Prostate gland (tissue), 2 donors: ENCODE results near the gene FAM222B. TPM values are rescaled to one million over a fixed set of nuclear protein-coding genes. Genes with fewer than 3 reads are reported as not detected.
"Not testable (repeated sequence)": the region's sequence is repeated elsewhere in the genome, so short reads cannot be mapped to it uniquely, and the experiment has no call there.

Experiments used
- DNase-seq: peaks from one replicate; pipeline ENCODE4 v3.0.0-alpha.2; 2019; ENCODE audit warnings: low spot score
- H3K27ac ChIP-seq, 2 donors: fragments of 200-600 bp; sonication (generic); 2 replicates each; pipeline ENCODE4 v1.5.1; 2017 to 2019
- H3K27me3 ChIP-seq: fragments of 200-600 bp; sonication (generic); replicated peaks from 2 replicates; pipeline ENCODE4 v1.5.1; 2019; ENCODE audit not compliant: insufficient read depth
- H3K36me3 ChIP-seq, 2 donors: fragments of 200-600 bp; sonication (generic); 1 replicate in 1 of 2; 2 replicates in 1 of 2; pipeline versions ENCODE4 v1.5.1 to v1.8.1; 2017 to 2019
- H3K4me1 ChIP-seq: fragments of 200-600 bp; sonication (generic); replicated peaks from 2 replicates; pipeline ENCODE4 v1.5.1; 2019
- H3K4me3 ChIP-seq, 2 donors: fragments of 200-600 bp; sonication (generic); 2 replicates each; pipeline ENCODE4 v1.5.1; 2017 to 2019
- H3K9me3 ChIP-seq: fragments of 200-600 bp; sonication (generic); 2 replicates; pipeline ENCODE4 v1.5.1; 2017
- POLR2A ChIP-seq: fragments of 450-650 bp; IDR thresholded peaks from one replicate; pipeline ENCODE4 v1.6.1; 2016; ENCODE audit warnings: antibody characterized with exemption, mild to moderate bottlenecking
- POLR2AphosphoS5 ChIP-seq: sonication (generic); formaldehyde crosslinking; IDR thresholded peaks from one replicate; pipeline ENCODE4 v1.6.1; 2017; ENCODE audit warnings: antibody characterized with exemption
- WGBS: methylation state at CpG from one replicate; pipeline ENCODE4 v1.1.5; 2018; 5-methylcytosine and 5-hydroxymethylcytosine counted together
- intact Hi-C: fragments of 100-400 bp; cut with DNase I; formaldehyde crosslinking; loops from one replicate; pipeline ENCODE4 v1.14.2; 2022
- total RNA-seq, 2 donors: library from RNA; depleted of rRNA; stranded (reverse); fragments of >200 nt; gene quantifications; one replicate each; pipeline ENCODE4 v1.1.0, GENCODE V29; 2016
- TF ChIP-seq, protein P1 (sequence below), 4 experiments: fragments of 200-600 bp in 2 of 4; fragments of 450-650 bp in 2 of 4; sonication (generic) in 2 of 4; IDR thresholded peaks; 1 replicate in 3 of 4; 2 replicates in 1 of 4; pipeline ENCODE4 v1.5.1; 2016 to 2019; ENCODE audit warnings: antibody characterized with exemption in 4 of 4, mild to moderate bottlenecking in 2 of 4, moderate library complexity in 2 of 4

Gene FAM222B
- total RNA-seq, 2 donors from 2014 or later: 14.9 to 48.9 TPM

DNA sequence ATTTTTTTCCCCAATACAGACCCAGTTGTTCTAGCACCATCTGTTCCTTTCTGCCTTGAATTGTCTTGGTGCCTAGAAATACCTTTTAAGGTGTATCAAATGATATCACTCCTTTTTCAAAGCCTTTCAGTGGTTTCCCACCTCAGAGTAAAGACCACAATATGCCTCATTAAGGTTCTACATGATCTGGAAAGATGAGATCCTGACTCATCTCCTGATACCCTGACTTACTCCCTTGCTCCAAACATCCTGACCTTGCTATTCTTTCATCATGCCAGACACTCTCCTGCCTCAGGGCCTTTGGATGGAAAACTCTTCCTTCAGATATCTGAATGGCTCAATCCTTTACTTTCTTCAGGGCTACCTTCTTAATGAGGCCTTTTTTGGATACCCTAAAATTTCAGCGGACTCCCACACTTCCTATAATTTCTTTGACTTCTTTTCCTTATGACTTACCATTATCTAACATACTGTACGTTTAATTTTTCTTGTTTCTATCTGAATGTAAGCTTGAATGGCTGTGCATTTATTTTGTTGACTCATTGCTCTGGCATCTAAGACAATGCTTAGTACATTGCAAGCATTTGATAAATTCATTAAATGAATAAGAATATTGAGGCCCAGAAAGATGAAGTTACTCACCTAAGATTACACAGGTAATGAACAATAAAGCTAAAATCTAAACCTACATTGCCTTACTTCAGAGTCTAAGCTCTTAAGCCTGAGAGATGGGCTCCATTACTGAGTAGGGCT, 35.7 kb upstream of the FAM222B start:
- Histone ChIP-seq H3K4me3 (no peak overlapping the region), H3K4me1 (no peaks in the 10 kb centered on the region), H3K9me3 (no peaks in the 10 kb centered on the region), H3K27me3 (no peaks in the 10 kb centered on the region), H3K36me3 (peaks cover 23 to 37% of the 10 kb centered on the region in 2 donors), H3K27ac (no peak overlapping the region)
- no peak for DNase-seq
- TF ChIP-seq, protein P1, sequence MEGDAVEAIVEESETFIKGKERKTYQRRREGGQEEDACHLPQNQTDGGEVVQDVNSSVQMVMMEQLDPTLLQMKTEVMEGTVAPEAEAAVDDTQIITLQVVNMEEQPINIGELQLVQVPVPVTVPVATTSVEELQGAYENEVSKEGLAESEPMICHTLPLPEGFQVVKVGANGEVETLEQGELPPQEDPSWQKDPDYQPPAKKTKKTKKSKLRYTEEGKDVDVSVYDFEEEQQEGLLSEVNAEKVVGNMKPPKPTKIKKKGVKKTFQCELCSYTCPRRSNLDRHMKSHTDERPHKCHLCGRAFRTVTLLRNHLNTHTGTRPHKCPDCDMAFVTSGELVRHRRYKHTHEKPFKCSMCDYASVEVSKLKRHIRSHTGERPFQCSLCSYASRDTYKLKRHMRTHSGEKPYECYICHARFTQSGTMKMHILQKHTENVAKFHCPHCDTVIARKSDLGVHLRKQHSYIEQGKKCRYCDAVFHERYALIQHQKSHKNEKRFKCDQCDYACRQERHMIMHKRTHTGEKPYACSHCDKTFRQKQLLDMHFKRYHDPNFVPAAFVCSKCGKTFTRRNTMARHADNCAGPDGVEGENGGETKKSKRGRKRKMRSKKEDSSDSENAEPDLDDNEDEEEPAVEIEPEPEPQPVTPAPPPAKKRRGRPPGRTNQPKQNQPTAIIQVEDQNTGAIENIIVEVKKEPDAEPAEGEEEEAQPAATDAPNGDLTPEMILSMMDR (IDR thresholded peaks at IDR 0.05): no peak
- TF ChIP-seq POLR2AphosphoS5 (no peak), POLR2A (no peak)
- WGBS: 78% methylated on average over 2 of the region's 2 CpGs
- intact Hi-C loops: no loop called here

DNA sequence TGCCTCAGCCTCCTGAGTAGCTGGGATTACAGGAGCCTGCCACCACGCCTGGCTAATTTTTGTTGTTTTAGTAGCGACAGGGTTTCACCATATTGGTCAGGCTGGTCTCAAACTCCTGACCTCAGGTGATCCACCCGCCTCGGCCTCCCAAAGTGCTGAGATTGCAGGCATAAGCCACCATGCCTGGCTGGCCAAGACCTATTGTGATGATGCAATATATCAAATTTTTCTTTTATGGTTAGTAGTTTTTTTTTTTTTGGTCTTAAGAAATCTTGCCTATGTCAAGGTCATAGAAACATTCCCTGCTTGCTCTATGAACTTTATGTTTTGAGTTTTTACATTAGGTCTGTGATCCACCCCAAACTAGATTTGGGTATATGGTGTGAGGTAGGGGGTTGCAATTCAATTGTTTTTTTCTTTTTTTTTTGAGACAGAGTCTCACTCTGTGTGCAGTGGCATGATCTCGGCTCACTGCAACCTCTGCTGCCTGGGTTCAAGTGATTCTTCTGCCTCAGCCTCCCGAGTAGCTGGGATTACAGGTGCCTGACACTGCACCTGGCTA, 34.6 kb upstream of the FAM222B start:
- H3K27ac ChIP-seq, H3K27me3 ChIP-seq, H3K9me3 ChIP-seq, intact Hi-C loops, H3K4me3 ChIP-seq, H3K4me1 ChIP-seq, DNase-seq: not testable (repeated sequence)
- H3K36me3 ChIP-seq: peaks cover 15 to 31% of the 10 kb centered on the region in 2 donors
- WGBS: 95% methylated on average over 6 of the region's 6 CpGs

GRCh38 chr17:28875848-28876550, 33.4 kb upstream of the FAM222B start:
- DNase-seq: no peak
- WGBS: 27% methylated on average over 1 of the region's 1 CpG
- Histone ChIP-seq H3K9me3 (no peaks in the 10 kb centered on the region), H3K27me3 (no peaks in the 10 kb centered on the region), H3K27ac (no peak overlapping the region), H3K4me3 (no peak overlapping the region), H3K36me3 (peaks cover 3 to 19% of the 10 kb centered on the region in 2 donors), H3K4me1 (no peaks in the 10 kb centered on the region)
- intact Hi-C loops: no loop called here
- no peak for TF ChIP-seq POLR2A
- TF ChIP-seq, protein P1 (IDR thresholded peaks at IDR 0.05): no peak
- TF ChIP-seq POLR2AphosphoS5: no peak

DNA sequence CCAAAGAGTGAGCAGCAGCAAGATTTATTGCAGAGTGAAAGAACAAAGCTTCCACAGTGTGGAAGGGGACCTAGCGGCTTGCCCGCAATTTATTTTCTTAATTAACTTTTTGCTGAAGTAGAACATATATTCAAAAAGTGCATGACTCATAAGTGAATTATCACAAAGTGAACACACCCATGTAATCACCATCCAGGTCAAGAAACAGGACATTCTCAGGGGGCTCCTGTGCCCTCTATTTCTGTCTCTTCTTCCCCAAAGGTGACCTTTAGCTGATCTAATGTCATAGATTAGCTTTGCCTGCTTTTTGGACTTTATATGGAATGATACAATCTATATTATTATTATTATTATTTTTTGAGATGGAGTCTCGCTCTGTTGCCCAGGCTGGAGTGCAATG, 32.2 kb upstream of the FAM222B start:
- no peak for TF ChIP-seq POLR2AphosphoS5
- no peak for TF ChIP-seq POLR2A
- TF ChIP-seq, protein P1 (IDR thresholded peaks at IDR 0.05): no peak

GRCh38 chr17:28873839-28874238, 31.2 kb upstream of the FAM222B start:
- Histone ChIP-seq H3K36me3 (no peaks in the 10 kb centered on the region), H3K27me3 (no peaks in the 10 kb centered on the region), H3K4me1 (no peaks in the 10 kb centered on the region), H3K27ac (no peak overlapping the region), H3K4me3 (no peak overlapping the region), H3K9me3 (no peaks in the 10 kb centered on the region)
- no peak for DNase-seq
- intact Hi-C loops: no loop called here
- WGBS: 89% methylated on average over 7 of the region's 7 CpGs
- no peak for TF ChIP-seq POLR2A
- TF ChIP-seq POLR2AphosphoS5: no peak
- TF ChIP-seq, protein P1 (IDR thresholded peaks at IDR 0.05): no peak

More for the DNA sequence above, 32.2 kb upstream of the FAM222B start:
- Histone ChIP-seq H3K9me3 (no peaks in the 10 kb centered on the region), H3K36me3 (peaks cover 0 to 7% of the 10 kb centered on the region in 2 donors), H3K4me3 (no peak overlapping the region), H3K27ac (no peak overlapping the region), H3K27me3 (no peaks in the 10 kb centered on the region), H3K4me1 (no peaks in the 10 kb centered on the region)
- no peak for DNase-seq
- intact Hi-C loops: no loop called here
- 76% methylated on average over 3 of the region's 3 CpGs for WGBS
